Measurements from ENCODE around the gene SKOR1.

The SKOR1 gene

DNA sequence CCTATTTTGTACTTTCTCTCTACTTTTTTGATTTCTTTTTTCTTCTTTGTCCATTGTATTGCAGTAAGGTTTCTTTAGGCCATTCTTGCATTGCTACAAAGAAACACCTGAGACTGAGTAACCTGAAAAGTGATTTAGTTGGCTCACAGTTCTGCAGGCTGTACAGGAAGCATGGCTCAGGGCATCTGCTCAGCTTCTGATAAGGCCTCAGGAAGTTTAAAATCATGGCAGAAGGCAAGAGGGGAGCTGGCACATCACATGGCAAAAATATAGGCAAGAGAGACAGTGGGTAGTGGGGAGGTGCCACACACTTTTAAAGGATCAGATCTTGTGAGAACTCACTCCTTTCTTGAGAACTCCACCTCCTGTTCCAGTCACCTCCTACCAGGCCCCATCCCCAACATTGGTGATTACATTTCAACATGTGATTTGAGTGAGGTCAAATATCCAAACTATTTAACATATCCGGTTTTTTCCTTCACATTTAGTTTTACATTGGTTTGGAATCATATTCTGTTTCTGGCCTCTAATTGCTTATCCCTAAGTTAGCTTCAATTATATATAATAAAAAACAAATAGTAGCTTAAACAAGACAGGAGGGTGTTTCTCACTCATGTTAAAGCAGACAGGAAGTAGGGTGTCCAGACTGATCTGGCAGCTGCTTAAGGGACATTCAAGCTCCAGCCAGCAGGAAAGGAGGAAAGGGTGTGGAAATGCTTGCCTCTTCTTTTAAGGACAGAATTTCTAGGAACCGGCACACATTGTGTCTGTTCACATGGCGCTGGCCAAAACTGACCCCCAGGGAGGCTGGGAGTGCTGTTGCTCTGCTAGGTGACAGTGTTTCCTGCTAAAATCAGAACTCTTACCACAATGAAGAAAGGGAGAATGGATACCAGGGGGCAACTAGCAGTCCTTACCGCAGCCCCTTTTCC, 28.8 kb upstream of the SKOR1 start:
- no peak for DNase-seq (ENCODE audit: low read depth in 3 of 3)

DNA sequence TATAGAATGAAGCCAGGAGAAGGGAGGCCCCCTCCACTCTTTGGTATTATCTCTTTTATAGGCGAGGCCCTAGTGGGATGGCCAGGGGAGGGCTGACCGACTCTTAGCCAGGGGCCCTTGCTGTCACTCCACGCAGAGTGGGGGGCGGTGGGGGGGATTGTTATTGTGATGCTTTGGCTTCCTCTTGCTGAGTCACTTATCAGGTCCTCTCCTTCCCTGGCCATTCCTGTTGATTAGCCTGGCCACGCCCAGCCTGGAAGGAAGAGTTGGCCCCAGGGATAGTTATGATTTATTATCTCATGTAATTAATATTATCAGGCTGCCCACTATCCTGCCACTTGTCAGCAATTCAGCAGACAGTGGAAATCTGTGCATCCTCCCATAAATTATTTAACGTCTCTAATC, 25.5 kb upstream of the SKOR1 start:
- no peak for DNase-seq (ENCODE audit: low read depth in 3 of 3)

DNA sequence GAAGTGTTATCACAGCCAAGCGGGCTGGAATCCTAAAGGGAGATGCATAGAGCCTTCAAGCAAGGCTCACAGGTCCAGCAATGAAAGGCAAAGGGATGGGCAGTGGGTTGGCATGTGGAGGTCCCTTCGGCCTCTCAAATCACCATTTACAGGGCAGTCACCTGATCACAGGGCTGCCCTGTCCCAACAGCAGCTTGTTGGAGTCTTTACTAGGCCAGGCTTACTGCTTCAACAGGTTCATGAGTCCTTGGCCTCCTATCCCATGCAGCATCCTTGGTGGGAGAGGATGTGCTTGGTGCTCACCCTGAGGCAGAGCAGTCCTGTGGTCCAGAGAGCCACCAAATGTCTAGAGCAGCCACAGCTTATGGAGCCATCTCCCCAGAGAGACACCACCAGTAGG, 24.2 kb upstream of the SKOR1 start:
- no peak for DNase-seq (ENCODE audit: low read depth in 3 of 3)

DNA sequence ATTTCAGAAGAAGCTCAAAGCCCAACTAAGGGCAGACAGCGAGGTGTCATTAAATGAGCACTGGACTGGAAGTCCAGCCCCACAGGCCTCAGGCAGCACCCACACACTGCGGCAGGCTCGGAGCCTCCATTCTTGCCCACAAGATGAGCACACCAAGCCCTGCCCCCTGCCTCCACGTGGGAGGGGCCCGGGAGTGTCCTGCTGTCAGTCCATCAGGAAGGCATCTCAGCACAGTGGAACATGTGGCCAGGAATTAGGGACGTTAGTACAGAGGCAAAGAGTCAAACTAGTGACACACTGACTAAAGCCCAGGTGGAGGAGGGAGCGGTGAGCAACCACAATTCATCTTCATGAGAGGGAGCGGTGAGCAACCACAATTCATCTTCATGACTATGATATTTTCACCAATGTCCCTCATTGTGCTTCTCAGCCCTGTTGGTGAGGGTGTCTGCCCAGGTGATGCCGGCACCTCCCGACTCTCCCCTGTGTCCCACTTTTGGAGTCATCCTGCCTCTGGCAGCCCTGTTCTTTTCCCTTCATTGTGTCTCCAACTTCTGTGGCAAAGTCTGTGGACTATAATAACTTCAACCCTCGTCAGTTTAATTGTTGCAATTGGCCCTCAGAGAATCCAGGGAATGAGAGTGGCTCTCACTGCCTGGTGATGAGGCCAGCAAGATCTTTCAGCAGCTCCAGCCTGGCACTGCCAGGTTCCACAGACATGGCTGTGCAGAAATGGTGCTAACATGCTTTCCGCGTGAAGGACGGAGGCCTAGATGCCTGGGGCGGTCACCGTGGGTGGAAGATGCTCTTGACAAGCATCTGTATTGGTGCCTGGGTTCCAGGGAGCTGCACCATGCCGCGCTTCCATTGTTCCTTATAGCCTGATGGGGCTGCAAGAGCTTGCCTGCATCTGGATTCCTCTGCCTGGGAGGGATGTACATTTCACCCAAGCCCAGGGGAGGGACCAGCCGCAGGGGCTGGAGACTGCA, 23.1 kb upstream of the SKOR1 start:
- DNase-seq (ENCODE audit: low read depth in 3 of 3) = no peak

DNA sequence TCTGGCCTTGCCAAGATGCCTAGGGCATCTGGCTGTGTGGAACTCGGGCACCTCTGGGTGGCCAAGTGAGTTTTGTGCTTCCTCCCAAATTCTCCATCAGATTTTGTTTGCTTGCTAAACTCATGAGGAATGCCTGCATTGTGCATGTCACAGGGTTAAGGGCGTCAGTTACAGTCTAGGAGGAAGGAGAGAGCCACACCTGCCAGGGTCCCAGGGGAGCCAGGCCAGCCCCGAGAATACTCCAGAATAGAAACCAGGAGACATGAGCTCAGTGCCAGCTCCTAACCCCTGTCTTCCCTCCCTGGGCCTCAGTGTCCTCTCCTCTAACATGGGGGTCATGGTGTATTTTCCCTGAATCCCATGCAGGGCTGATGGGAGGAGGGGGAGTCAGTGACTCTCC, 22.0 kb upstream of the SKOR1 start:
- no peak for DNase-seq (ENCODE audit: low read depth in 3 of 3)

DNA sequence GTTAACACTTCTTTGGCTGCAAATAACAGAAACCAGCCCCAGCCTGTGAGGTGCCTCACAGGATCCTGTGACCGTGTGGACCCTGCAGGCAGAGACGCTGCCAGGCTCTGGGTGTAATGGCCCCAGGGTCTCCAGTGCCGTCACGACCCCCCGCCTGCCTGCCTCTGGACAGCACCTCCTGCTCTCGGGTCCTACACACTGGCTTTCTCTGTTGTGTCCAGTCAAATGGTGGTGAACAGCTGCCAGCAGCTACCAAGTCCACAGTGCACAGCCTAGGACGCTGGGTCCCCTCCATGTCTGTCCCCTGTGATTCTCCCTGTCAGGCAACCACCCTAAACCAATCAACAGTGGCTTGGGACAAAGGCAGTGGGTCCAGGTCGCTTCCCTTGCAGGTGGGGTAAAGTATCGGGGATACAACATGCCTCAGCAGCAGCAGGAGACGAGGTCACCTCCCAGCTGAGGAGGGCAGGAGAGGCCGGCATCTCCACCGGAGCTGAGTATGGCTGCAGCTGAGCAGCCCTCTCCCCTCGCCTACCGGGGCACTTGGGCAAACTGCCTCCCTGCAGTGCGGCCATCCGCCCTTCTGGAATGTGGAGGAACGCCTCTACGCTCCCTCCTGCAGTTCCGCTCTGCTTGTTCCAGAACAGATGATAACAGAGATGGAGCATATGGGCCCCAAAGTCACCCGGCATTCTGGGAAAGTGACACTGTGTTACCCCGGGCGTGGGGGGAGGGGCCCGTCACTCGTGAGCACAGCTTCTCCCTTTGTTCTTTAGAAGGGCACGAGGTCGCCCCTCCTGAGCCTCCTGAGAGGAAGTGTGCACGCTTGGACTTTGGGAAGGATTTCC, 21.1 kb upstream of the SKOR1 start:
- no peak for DNase-seq (ENCODE audit: low read depth in 3 of 3)

DNA sequence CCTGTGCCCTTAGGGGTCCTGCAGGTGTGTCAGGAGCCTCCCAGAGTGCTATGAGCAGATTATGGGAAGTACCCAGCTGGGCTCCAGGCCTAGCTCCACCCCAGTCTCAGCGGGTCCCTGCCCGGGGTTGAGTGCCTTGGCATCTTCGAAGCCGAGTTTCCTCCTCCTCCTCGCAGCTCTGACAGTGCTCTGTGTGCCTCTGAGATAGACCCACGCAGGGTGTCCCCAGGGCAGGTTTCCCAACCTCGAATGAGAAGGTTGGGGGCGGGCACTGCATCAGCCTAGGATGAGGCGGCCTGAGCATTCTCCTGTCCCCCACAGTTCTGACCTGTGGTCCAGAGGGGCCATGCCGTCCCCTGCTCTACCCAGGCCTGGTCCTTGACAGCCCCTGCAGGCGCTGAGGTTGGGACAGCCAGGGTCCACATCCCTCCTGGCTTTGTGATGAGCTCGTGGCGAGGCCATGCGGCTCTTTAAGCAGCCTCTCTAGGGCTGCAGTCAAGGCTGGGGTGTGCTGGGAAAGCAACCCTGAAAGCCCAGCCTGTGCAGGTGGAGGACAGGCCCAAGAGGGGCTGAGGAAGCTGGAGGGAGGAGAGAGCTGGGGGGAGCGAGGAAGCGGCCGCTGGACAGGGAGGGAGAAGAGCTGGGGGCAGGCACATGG, 20.2 kb upstream of the SKOR1 start:
- no peak for DNase-seq (ENCODE audit: low read depth in 3 of 3)

DNA sequence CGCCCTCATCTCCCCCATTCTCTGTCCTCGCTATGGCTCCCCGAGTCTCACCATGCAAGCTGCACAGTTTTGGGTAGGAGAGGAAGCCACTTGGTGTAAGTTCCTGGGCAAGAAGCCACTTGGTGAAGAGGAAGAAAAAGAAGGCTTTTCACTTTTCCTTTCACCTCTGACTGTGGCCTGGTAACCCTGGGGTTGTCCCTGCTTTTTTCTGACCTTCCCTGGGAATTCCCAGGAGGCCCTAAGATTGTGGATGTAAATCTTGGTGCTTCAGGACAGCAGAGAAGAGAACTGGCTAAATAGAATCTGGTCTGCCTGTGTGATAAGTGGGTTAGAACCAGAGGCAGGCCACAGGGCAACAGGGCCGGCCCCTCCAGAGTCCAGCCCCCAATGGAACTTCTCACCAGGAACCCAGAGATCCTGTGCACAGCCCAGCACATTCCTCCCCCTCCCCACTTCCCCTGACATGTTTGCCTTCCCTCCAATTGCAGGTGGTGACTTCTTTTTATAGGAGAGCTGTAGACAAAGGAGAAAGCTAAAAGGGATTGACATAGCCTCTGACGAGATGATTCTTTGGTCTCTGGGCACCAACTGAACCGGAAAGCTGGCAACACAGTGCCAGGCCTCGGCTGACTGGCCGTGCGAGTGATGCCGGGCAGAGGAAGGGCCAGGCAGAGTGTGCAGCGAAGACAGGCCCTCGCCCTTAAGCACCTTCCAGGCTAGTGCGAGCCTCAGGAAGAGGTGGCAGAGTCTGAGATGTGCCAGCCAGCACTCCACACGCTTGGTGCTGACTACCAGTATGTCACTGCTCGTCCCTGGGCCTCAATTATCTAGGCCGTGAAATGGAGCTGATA, 19.4 kb upstream of the SKOR1 start:
- no peak for DNase-seq (ENCODE audit: low read depth in 3 of 3)

DNA sequence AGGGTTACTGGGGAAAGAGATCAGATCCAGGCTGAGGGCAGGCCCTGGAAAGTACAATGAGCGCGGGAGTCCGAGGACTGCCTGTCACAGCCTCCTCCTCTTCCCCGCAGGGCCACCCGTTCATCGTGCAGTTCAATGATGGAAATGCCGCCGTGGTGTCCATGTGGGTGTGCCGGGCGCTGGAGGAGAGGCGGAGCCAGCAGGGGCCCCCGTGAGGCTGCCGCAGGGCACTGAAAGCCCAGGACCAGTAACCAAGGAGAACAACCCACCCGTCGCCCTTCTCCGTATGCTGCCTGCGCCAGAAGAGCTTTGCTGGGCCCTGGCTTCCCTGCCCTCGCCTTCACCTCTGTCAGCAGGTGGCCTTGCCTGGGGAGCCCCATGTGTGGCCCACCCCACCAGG, 18.8 kb upstream of the SKOR1 start:
- no peak for DNase-seq (ENCODE audit: low read depth in 3 of 3)

DNA sequence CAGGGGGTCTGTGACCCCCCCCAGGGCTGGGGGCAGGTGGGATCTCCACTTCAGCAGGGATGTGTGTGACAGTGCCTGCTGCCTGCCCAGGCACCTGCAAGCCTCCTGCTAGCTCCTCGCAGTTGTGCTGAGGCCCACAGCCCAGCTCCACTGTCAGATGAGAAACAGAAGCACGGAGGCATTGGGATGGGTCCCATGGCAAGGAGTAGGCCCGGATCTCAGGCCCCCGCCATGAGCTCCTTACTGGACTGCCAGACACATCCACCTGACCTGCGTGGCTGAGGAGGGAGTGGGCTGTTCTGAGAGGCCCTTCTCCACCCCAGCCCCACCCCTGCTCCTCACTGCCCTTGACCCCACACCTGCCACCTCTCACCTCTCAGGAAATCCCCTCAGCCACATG, 18.2 kb upstream of the SKOR1 start:
- no peak for DNase-seq (ENCODE audit: low read depth in 3 of 3)

DNA sequence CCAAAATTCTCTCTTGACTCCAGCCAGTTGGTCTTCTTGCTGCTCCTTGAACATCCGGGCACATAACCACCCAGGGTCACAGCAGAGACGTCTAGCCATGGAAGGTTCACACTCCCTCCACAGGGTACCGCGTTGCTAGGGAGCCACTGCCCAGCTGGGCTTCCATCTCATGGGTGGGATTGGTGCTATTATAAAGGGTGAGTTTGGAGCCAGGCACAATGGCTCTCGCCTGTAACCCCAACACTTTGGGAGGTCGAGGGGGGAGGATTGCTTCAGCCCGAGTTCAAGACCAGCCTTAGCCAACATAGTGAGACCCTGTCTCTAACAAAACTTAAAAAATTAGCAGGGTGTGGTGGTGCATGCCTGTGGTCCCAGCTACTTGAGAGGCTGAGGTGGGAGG, 17.5 kb upstream of the SKOR1 start:
- DNase-seq (ENCODE audit: low read depth in 3 of 3) = no peak

DNA sequence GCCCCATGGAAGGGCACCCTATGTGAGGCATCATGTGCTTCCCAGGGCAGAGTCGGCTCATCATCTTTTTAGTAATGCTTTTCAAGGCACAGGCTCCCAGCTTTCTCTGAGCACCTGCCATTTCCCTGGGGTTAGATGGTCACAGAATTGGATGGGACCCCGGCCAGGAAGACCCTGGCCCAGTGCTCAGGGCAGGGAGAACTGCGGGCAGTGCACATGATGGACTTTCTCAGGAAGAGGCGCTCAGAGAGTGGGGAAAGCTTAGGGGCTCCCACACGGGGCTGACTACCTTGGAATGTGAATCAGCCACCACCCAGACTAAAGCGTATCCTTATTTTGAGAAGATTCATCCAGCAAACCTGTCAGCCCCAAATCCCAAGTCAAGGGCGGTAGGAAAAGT, 16.5 kb upstream of the SKOR1 start:
- DNase-seq (ENCODE audit: low read depth in 3 of 3) = no peak

DNA sequence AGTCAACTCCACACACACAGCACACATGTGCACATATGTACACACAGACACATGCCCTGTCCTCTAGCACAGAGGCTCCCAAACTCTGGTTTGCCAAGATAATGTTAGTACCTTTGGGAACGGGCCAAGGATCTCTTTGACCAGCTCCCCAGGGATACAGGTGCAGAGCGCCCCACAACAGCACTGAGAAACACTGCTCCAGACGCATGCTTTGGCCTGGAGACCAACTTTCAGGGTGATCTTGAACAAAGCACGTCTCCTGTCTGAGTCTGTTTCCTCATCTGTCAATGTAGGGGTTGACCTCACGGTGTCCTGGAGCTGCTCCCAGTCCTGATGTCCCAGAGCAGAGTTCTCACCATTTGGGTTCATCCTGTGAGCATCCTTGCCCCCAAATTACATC, 15.9 kb upstream of the SKOR1 start:
- DNase-seq (ENCODE audit: low read depth in 3 of 3) = no peak

DNA sequence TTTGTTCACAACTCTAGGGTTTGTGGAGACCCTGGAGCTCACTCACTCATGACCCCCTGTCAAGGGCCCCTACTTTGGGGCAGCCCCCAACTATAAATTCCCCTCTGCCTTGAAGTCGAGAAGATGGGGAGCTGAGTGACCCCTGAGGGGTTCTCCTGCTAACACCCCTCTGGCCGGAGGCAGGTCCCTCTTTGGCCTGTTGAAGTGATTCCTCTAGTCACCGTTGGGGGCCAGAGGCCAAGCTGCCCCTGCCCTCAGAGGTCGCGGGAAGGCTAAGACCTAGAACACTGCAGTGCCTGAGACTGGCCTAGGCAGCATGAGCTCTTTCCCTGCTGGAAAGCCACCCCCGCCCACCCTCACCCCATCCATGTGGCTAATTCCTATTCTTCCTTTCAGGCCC, 15.4 kb upstream of the SKOR1 start:
- no peak for DNase-seq (ENCODE audit: low read depth in 3 of 3)

DNA sequence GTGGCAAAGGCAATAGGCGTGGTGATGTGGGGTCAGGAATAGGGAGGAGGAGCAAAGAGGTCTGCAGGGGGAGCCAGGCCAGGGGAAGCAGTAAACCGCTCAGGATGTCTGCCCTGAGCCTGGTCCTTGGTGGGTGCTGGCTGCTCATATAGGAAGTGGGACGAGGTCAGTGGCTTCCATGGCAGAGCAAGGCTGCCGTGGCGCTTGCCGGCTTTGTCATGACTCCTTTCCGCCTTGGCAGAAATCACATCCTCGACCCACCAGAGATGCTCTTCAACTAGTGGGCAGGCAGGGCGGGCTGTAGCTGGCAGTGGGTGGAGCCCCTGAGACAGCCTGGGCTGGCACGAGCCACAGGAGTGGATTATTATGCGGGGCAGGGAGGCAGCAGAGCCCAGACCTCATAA, 13.1 kb upstream of the SKOR1 start:
- no peak for DNase-seq (ENCODE audit: low read depth in 3 of 3)

DNA sequence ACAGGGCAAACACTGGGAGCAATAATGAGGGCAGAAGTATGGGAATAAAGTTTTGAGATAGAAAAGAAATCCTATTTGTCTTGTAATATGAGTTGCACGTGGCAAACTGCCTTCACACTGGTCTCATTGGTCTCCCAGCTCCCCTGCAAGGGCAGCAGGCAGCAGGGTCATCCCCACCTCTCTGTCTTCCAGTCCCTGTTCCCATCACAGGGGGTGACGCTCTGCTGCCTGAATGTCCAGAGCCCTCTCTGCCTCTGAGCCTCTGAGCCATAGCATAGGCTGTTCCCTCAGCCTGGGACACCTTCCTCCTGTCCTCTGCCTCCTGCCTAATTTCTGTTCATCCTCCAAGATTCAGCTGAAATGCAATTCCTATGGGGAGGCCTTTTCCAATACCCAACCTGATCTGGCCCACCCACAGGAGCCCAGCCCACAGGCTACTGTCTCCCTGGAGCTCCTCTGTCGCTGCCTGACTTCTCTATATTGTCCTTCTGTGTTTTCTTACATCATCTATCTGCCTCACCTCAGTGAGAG, 12.1 kb upstream of the SKOR1 start:
- no peak for DNase-seq (ENCODE audit: low read depth in 3 of 3)

DNA sequence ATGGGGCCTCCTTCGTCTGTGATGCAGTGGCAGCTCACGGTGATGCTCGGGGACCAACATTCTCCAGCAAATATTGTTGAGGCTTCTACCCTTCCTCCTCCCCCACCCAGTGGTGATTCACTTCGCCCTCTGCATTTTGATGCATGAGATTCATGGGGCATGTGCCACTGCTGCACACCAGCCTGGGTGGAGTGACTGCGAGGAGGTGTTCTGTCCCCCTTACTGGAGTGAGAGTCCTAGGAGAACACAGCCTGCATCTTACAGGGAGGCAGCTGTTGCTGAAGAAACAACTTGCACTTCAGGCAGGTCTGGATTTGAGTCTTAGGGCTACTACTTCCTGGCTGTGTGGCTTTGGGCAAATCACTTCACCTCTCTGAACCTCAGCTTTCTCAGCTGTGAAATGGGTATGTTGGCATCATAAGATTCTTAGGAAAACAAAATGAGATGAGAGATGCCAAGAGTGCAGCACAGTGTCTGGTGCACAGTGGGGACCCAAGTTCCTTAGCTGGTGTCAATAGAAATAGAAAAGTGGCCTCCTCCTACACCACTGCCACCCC, 10.2 kb upstream of the SKOR1 start:
- no peak for DNase-seq (ENCODE audit: low read depth in 3 of 3)

DNA sequence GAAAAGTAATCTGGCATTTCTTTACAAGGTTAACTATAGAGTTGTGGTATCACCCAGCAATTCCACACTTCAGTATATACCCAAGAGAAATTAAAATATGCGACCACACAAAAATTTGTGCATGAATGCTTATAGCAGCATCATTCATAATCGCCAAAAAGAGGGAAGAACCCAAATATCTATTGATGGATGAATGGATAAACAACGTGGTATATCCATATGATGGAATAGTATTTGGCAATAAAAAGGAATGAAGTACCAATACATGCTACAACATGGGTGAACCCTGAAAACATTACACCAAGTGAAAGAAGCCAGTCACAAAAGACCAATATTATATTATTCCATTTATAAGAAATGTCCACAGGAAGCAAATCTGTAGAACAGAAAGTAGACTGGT, 8.6 kb upstream of the SKOR1 start:
- DNase-seq (ENCODE audit: low read depth in 3 of 3) = no peak

DNA sequence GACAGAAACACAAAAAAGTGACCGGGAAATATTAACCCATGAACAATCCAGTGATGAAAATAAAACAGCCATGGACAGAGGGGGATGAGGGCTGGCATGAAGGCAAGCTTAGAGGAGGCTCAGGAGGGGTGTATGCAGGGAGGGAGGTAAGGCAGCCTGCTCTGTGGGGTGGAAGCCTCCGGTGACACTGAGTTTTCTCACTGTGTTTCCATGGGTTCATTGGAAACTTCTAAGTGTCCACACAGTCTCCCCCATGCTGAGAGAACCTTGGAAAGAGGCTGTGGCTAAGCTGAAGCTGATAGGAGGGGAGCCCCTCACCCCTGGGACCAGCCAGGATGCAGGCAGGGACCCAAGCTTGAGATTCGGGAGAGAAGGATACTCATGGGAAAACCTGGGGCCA, 6.8 kb upstream of the SKOR1 start:
- DNase-seq (ENCODE audit: low read depth in 3 of 3) = no peak

DNA sequence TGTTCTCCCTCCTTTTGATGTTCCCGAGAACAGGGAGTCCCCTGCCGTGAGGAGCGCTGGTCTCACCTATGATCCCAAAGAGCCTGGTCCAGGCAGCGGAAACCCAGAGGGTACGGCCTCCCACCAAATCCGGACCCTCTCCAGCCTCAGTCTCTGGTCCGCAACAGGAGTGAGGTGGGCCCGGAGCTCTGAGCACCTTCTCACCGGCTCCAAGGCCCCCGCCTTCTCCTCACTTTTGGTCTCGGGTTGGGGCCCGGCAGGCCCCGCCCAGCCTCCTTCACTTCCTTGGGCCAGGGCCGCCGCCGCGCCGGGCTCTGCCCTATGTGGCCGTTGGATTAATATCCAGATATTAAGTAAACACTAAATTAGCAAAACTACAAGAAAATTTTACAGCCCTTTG, 5.7 kb upstream of the SKOR1 start:
- no peak for DNase-seq (ENCODE audit: low read depth in 3 of 3)
